ENCODE data around the gene EDN2.

The EDN2 gene

GRCh38 chr1:41497461-41498030 lies 13.1 kb upstream of the EDN2 start:
- DNase-seq: no peak

- DNase-seq: no peak
These were observed 12.6 kb upstream of the EDN2 start for GRCh38 chr1:41497056-41497440.

- peak; percentile 54 for DNase-seq
These were observed 11.9 kb upstream of the EDN2 start for GRCh38 chr1:41496080-41497055.

- DNase-seq: no peak
These were observed 10.9 kb upstream of the EDN2 start for GRCh38 chr1:41495210-41495948.

- no peak for DNase-seq
These were observed 10.1 kb upstream of the EDN2 start for GRCh38 chr1:41494351-41495209.

GRCh38 chr1:41493626-41494350 lies 9.3 kb upstream of the EDN2 start:
- no peak for DNase-seq

GRCh38 chr1:41493117-41493536 lies 8.6 kb upstream of the EDN2 start:
- DNase-seq: no peak

GRCh38 chr1:41492341-41492848 lies 7.9 kb upstream of the EDN2 start:
- peak; percentile 51 for DNase-seq

GRCh38 chr1:41490911-41491310 lies 6.4 kb upstream of the EDN2 start:
- no peak for DNase-seq

- DNase-seq: no peak
These were observed 5.1 kb upstream of the EDN2 start for GRCh38 chr1:41489561-41489960.

- DNase-seq: no peak
These were observed 3.8 kb upstream of the EDN2 start for GRCh38 chr1:41488040-41488951.

- DNase-seq: no peak
These were observed 2.9 kb upstream of the EDN2 start for GRCh38 chr1:41487126-41488039.

- no peak for DNase-seq
These were observed 2.1 kb upstream of the EDN2 start for GRCh38 chr1:41486371-41487125.

GRCh38 chr1:41486053-41486370 lies 1.5 kb upstream of the EDN2 start:
- no peak for DNase-seq

GRCh38 chr1:41485605-41486004 lies 1.1 kb upstream of the EDN2 start:
- no peak for DNase-seq

- no peak for DNase-seq
These were observed 502 bp downstream of the EDN2 start for GRCh38 chr1:41483960-41484401.

GRCh38 chr1:41483001-41483850 lies 1.3 kb downstream of the EDN2 start:
- DNase-seq: no peak

All from stimulated activated CD4-positive, alpha-beta T cell treated with anti-CD3 and anti-CD28 coated beads, Interleukin-4, amount 100 ng/mL, for 24 hours (primary cell).